OCI-LY3 (cell line): ENCODE measurements around the gene PKD1L1.

Source experiments
- EZH2phosphoT487 ChIP-seq: fragments of 200-600 bp; shearing (Covaris generic); IDR thresholded peaks from 2 replicates; pipeline ENCODE4 v1.6.1; 2018; ENCODE audit warnings: antibody characterized with exemption, mixed run types, low read depth
- TF ChIP-seq, protein P1 (sequence below): fragments of 200-600, 300-600 bp; sonication (generic); IDR thresholded peaks from 2 replicates; pipeline ENCODE4 v1.5.1; 2014; ENCODE audit warnings: antibody characterized with exemption, low read length, low read depth

DNA sequence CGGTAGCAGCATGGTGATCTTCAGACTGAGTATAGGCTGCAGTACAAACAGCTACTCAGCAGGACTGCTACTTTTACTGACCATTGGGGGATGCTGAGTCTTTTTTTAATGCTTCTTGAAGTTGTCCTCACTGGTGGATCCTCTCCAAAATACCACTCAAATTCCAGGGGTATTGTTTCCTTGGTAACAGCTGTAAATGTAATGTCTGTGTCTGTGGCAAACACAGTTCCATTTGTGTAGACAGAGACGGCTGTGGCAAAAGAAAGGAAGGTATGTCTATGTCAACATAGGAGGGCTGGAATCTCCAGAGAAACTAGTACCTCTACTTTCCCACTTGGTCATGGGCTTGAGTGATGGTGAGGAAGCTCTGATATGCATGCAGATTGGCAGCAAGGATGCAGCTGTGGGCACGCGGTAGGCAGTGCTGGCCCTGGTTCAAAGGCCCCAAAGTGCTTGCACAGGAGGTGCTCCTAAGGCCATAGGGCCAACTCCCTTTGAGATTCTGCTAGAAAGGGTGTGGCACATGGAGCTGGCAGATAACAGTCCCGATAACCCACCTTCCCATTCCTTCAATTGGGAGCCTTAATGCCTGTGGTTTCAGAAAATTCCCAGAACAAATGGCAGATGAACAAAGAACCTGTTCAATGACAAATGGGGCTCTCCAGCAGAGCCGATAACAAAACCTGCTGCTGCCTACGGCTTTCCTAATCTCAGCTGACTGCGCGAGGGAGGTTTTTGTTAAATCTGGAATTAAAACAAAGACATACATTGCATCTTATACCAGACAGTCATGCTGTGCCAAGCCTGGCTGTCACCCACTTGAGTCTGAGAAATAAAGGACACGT is 43.0 kb downstream of the PKD1L1 start:
- TF ChIP-seq, protein P1, sequence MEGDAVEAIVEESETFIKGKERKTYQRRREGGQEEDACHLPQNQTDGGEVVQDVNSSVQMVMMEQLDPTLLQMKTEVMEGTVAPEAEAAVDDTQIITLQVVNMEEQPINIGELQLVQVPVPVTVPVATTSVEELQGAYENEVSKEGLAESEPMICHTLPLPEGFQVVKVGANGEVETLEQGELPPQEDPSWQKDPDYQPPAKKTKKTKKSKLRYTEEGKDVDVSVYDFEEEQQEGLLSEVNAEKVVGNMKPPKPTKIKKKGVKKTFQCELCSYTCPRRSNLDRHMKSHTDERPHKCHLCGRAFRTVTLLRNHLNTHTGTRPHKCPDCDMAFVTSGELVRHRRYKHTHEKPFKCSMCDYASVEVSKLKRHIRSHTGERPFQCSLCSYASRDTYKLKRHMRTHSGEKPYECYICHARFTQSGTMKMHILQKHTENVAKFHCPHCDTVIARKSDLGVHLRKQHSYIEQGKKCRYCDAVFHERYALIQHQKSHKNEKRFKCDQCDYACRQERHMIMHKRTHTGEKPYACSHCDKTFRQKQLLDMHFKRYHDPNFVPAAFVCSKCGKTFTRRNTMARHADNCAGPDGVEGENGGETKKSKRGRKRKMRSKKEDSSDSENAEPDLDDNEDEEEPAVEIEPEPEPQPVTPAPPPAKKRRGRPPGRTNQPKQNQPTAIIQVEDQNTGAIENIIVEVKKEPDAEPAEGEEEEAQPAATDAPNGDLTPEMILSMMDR: no peak
- no peak for TF ChIP-seq EZH2phosphoT487
